ENCODE data around the gene BCL11B. TPM values are rescaled to one million over a fixed set of nuclear protein-coding genes. Genes with fewer than 3 reads are reported as not detected.

BCL11B gene
- polyA plus RNA-seq, 3 donors: 0.11 to 0.28 (median 0.13) TPM

GRCh38 chr14:99258876-99259726 lies 12.9 kb downstream of the BCL11B start:
- no peak overlapping the region for H3K27ac ChIP-seq (ENCODE audit: low read depth, low read length)
- 52 to 69% (median 57%) methylated on average over 27 of the region's 27 CpGs for WGBS, 3 donors

- no peak overlapping the region for H3K27ac ChIP-seq (ENCODE audit: low read depth, low read length)
Measured at GRCh38 chr14:99258341-99258861, 13.6 kb downstream of the BCL11B start.

GRCh38 chr14:99257673-99258221 lies 14.2 kb downstream of the BCL11B start:
- WGBS, 3 donors: 70 to 74% (median 70%) methylated on average over 16 of the region's 16 CpGs
- H3K27ac ChIP-seq (ENCODE audit: low read depth, low read length): no peak overlapping the region

More at GRCh38 chr14:99258341-99258861, 13.6 kb downstream of the BCL11B start:
- 10 to 59% (median 13%) methylated on average over 8 of the region's 8 CpGs for WGBS, 3 donors

- 86 to 91% (median 86%) methylated on average over 14 of the region's 14 CpGs for WGBS, 3 donors
- H3K27ac ChIP-seq (ENCODE audit: low read depth, low read length): no peak overlapping the region
Measured at GRCh38 chr14:99257122-99257672, 14.8 kb downstream of the BCL11B start.

GRCh38 chr14:99256483-99256874 lies 15.5 kb downstream of the BCL11B start:
- 75 to 83% (median 79%) methylated on average over 5 of the region's 5 CpGs for WGBS, 3 donors
- no peak overlapping the region for H3K27ac ChIP-seq (ENCODE audit: low read depth, low read length)

- WGBS, 3 donors: 66 to 88% (median 84%) methylated on average over 19 of the region's 19 CpGs
- H3K27ac ChIP-seq (ENCODE audit: low read depth, low read length): no peak overlapping the region
Measured at GRCh38 chr14:99255621-99256482, 16.1 kb downstream of the BCL11B start.

GRCh38 chr14:99254328-99255009 lies 17.5 kb downstream of the BCL11B start:
- 72 to 77% (median 73%) methylated on average over 16 of the region's 16 CpGs for WGBS, 3 donors
- H3K27ac ChIP-seq (ENCODE audit: low read depth, low read length): no peak overlapping the region

- WGBS, 3 donors: 81 to 83% (median 83%) methylated on average over 7 of the region's 7 CpGs
- no peak overlapping the region for H3K27ac ChIP-seq (ENCODE audit: low read depth, low read length)
Measured at GRCh38 chr14:99253890-99254289, 18.1 kb downstream of the BCL11B start.

- H3K27ac ChIP-seq (ENCODE audit: low read depth, low read length): no peak overlapping the region
- WGBS, 3 donors: 50 to 54% (median 54%) methylated on average over 25 of the region's 25 CpGs
Measured at GRCh38 chr14:99252940-99253868, 18.8 kb downstream of the BCL11B start.

- WGBS, 3 donors: 71 to 77% (median 75%) methylated on average over 9 of the region's 9 CpGs
- no peak overlapping the region for H3K27ac ChIP-seq (ENCODE audit: low read depth, low read length)
Measured at GRCh38 chr14:99252443-99252939, 19.5 kb downstream of the BCL11B start.

- 88 to 93% (median 89%) methylated on average over 2 of the region's 2 CpGs for WGBS, 3 donors
- no peak overlapping the region for H3K27ac ChIP-seq (ENCODE audit: low read depth, low read length)
Measured at GRCh38 chr14:99251721-99252120, 20.3 kb downstream of the BCL11B start.

GRCh38 chr14:99250636-99251208 lies 21.3 kb downstream of the BCL11B start:
- no peak overlapping the region for H3K27ac ChIP-seq (ENCODE audit: low read depth, low read length)
- WGBS, 3 donors: 76 to 82% (median 79%) methylated on average over 5 of the region's 5 CpGs

GRCh38 chr14:99249389-99249788 lies 22.6 kb downstream of the BCL11B start:
- H3K27ac ChIP-seq (ENCODE audit: low read depth, low read length): no peak overlapping the region
- WGBS, 3 donors: 83 to 89% (median 87%) methylated on average over 6 of the region's 6 CpGs

- WGBS, 3 donors: 56 to 74% (median 72%) methylated on average over 5 of the region's 5 CpGs
- no peak overlapping the region for H3K27ac ChIP-seq (ENCODE audit: low read depth, low read length)
Measured at GRCh38 chr14:99248761-99249171, 23.2 kb downstream of the BCL11B start.

- no peak overlapping the region for H3K27ac ChIP-seq (ENCODE audit: low read depth, low read length)
- 66 to 84% (median 79%) methylated on average over 6 of the region's 6 CpGs for WGBS, 3 donors
Measured at GRCh38 chr14:99247772-99248171, 24.2 kb downstream of the BCL11B start.

GRCh38 chr14:99247101-99247729 lies 24.8 kb downstream of the BCL11B start:
- WGBS, 3 donors: 34 to 68% (median 44%) methylated on average over 9 of the region's 9 CpGs
- no peak overlapping the region for H3K27ac ChIP-seq (ENCODE audit: low read depth, low read length)

Measured in adipose tissue (tissue), 3 donors.